ENCODE measurements around the gene PEDS1. TPM values are rescaled to one million over a fixed set of nuclear protein-coding genes. Genes with fewer than 3 reads are reported as not detected.

PEDS1 gene
- total RNA-seq, 1 experiment from 2014 or later: 67.7 TPM

DNA sequence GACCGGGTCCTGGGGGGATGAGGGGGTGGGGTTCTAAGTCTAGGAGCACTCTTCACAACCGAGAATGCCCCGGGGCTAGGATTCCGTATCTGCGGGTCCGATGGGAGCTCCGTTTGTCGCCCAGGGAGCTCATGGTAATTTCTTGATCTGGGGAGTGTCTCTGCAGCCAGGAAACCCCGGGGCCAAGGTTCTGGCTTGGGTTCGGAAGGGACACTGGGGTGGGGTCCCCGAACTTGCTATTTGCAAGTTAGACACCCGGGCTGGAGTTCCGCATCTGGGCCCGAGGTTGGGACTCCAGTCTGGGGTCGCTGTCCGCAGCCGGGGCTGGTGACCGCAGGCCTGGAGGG is 397 bp downstream of the PEDS1 start:
- Histone ChIP-seq H3K9me3 (replicated peaks) (no peaks in the 10 kb centered on the region), H3K27me3 (no peaks in the 10 kb centered on the region), H3K27ac (peak overlapping the region; percentile 55), H3K4me3 (peak overlapping the region; percentile 96), H3K4me1 (peaks cover 42% of the 10 kb centered on the region), H3K36me3 (peaks cover 13% of the 10 kb centered on the region)
- DNase-seq: peak; percentile 48 to 50

DNA sequence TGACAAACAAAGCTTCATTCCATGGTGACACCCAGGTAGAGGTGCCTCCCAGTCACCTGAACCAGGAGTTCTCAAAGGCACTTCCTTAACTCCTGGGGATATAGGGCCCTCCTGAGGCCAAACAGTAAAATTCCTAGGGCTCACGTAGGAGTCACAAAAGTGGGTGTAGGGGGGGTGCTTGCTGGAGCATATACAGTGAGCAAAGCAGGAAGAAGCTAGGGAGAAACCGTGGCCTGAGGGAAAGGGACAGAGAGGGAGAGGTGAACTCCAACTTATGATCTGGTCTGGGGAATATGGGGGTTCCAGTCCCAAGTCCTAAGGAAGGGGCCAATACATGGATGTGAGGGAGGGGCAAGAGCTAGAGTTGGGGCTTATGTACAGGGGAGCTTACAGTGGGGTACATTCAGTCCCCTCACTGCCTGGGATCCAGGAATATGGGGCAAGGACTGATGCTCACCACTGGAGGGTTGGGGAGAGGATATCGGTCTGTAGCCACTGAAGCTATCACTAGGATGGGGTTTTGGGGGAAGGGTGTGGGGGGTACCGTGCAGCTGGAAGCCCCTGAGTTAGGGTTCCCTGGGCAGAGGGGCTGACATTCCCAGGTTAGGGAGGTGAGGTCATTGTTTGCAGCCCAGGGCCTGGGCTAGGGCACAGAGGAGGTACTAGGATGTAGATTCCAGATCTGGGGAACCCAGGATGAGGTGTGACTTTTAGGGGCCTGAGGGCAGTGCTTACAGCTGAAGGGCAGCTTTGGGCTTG is 950 bp downstream of the PEDS1 start:
- H3K4me1 ChIP-seq: peaks cover 38% of the 10 kb centered on the region
- peak overlapping the region; percentile 96 for H3K4me3 ChIP-seq
- no peaks in the 10 kb centered on the region for H3K27me3 ChIP-seq
- H3K27ac ChIP-seq: peak overlapping the region; percentile 55
- DNase-seq: no peak
- no peaks in the 10 kb centered on the region for H3K9me3 ChIP-seq (replicated peaks)
- peaks cover 19% of the 10 kb centered on the region for H3K36me3 ChIP-seq

DNA sequence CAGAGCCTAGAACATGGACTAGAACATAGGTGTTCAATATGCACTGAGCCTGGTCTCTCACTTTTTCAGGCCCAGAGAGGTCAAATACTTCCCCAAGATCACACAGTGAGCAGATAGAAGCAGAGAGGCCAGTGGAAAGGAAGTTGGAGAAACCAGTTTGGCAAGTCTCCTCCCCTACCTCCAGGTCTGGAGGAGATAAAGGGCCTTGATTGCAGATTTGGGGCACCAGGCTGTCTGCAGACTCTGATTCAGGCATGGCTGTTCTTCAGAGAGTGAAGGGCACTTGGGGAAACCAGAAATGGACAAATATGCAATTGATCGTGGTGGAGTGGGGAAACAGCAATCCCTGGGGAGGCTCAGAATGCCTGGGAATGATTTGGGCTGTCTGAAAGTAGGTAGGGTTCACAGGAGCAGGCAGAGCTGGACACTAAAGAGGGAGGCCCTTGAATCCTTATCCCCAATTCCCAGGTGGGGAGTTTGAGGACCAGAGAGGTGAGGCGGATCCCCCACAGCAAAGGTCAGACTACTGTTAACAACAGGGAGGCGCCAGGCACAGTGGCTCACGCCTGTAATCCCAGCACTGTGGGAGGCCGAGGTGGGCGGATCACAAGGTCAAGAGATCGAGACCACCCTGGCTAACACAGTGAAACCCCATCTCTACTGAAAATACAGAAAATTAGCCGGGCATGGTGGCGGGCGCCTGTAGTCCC is 2.3 kb downstream of the PEDS1 start:
- Histone ChIP-seq H3K36me3 (peaks cover 28% of the 10 kb centered on the region), H3K9me3 (replicated peaks) (no peaks in the 10 kb centered on the region), H3K4me3 (no peak overlapping the region), H3K27me3 (no peaks in the 10 kb centered on the region), H3K27ac (no peak overlapping the region), H3K4me1 (peaks cover 45% of the 10 kb centered on the region)
- DNase-seq: no peak

DNA sequence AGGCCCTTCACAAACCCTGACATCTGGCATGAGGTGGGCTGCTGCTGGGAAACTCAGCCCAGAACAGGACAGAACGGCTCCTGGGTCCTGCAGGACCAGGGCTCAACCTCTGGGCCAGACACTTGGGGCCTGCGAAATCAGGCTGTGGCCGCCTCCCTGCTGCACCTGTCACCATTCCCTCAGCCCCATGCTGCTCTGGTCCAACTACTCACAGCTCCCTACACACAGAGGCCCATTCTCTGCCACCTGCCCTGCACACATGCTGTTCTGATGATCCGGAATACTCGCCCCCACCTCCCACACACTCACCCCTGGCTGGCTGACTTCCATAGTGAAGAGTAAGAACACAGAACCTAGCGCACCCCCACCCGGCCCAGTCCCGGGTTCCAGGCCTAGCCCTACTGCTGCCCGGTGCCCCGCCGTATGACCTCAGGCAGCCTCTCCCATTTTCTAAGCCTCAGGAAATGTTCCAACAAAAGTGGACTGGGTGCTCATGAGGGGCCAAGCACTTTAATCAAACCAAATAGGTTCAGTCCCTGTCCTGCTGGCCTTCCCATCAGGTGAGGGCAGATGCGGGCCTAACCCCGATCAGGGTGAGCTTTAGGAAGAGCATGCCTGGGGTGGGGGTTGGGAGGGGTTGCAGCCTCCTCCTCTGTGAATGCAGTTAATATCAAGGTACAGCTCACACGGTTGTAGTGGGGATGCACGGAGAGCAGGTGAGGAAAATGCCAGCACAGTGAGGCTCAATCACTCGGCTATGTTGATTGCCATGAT is 3.9 kb downstream of the PEDS1 start:
- Histone ChIP-seq H3K27ac (peak overlapping the region; percentile 19), H3K4me3 (no peak overlapping the region), H3K4me1 (peaks cover 45% of the 10 kb centered on the region), H3K9me3 (replicated peaks) (no peaks in the 10 kb centered on the region), H3K27me3 (no peaks in the 10 kb centered on the region), H3K36me3 (peaks cover 28% of the 10 kb centered on the region)
- peak; percentile 57 to 71 for DNase-seq

DNA sequence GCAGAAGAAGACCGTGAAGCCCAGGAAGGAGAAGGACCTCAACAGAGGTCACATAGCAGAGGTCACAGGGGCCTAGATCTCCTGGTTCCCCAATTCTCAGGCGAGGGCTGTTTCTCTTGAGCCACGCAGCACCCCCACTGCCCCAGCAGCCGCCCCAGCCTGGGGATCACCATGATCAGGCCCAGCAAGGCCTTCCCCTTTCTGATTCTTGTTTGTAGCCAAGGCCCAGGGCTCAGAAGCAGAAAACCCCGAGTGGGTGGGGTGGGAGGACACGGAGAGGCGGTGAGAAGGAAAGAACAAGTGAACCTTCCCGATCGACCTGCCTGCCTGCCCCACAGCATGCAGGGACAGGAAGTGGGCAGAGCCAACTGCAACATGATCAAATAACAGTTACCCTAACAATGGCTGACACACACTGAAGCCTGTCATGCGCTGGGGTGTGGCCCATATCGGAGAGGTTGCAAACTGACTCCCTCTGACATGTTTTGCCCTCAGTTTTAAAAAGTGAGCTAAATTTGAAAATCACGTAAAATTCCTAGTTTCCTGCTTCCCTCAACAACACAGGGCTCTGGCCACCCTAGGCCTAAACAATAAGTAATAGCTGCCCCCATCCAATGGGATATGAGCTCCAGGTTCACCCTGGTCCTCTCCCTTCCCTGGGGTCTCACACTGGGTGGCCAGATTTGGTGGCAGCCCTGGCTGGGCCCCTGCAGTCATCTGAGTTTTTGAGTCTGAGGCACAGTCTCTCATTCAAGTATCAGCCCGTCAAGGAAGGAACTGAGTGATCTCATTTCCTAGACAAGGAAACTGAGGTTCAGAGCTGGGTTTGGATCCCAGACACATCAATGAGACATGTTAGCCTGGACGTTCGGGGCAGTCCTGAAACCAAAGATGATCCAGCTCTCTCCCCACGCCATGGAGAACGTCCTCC is 6.5 kb downstream of the PEDS1 start:
- Histone ChIP-seq H3K4me1 (peaks cover 36% of the 10 kb centered on the region), H3K9me3 (replicated peaks) (no peaks in the 10 kb centered on the region), H3K27me3 (no peaks in the 10 kb centered on the region), H3K36me3 (peaks cover 48% of the 10 kb centered on the region), H3K27ac (peak overlapping the region; percentile 17; the same call in 1 of the 2 replicates), H3K4me3 (no peak overlapping the region)
- peak; percentile 37 to 57 for DNase-seq

DNA sequence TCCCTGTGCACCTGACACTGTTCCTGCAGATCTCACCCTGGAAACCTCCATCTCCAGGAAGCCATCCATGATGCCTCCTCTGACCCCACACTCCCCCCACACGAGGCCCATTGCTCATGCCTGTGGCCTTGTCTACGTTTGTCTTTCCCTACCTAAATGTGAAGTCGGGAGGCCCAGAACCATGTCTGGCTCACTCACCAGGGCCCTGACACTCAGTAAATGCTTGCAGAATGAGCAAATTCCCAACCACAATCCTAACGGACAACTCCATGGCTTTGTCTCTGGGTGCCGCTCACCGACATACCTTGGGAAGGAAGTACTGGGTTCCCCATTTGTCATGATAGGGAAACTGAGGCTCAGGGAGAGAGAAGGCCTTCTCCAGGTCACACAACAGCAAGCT is 7.3 kb downstream of the PEDS1 start:
- DNase-seq: no peak
- peaks cover 28% of the 10 kb centered on the region for H3K4me1 ChIP-seq
- H3K27ac ChIP-seq: 0 out of 2 replicates have a peak overlapping the region, but pooled peaks have one; percentile 17
- no peaks in the 10 kb centered on the region for H3K27me3 ChIP-seq
- no peaks in the 10 kb centered on the region for H3K9me3 ChIP-seq (replicated peaks)
- no peak overlapping the region for H3K4me3 ChIP-seq
- H3K36me3 ChIP-seq: peaks cover 53% of the 10 kb centered on the region

DNA sequence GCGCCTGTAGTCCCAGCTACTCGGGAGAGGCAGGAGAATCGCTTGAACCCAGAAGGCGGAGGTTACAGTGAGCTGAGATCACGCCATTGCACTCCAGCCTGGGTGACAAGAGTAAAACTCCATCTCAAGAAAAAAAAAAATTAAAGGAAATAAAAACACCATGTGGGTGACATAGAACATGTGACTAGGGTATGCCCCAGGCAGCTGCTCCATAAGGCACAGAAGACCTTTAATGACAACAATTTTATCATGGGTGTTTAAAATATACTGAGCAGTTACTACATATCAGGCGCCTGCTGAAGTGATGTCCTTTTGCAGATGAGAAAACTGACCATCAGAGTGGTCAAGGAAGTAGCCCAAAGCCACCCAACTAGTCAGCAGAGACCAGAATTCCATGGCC is 8.0 kb downstream of the PEDS1 start:
- peaks cover 55% of the 10 kb centered on the region for H3K36me3 ChIP-seq

DNA sequence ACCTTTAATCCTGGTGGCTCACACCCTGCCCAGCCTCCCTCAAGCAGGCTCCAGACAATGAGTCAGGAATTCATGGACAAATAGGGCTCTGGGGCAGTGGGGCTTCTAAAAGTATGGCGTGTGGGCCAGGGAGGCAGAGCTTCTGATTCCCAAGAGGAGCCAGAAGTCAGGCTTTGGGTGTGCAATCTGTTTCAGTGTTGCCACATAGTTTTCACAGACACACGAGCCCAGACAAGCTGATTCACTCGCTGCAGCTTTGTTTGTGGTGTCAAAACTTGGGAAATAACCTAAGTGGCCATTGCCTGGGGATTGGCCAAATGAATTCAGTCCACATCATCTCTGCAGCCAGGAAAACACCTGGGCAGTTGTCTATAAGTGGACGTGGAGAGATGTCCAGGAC is 9.2 kb downstream of the PEDS1 start:
- Histone ChIP-seq H3K27ac (no peak overlapping the region), H3K4me1 (peaks cover 15% of the 10 kb centered on the region), H3K36me3 (peaks cover 64% of the 10 kb centered on the region), H3K9me3 (replicated peaks) (no peaks in the 10 kb centered on the region), H3K27me3 (no peaks in the 10 kb centered on the region), H3K4me3 (no peak overlapping the region)
- DNase-seq: no peak

More for the DNA sequence above, 8.0 kb downstream of the PEDS1 start:
- no peak for DNase-seq
- Histone ChIP-seq H3K4me1 (peaks cover 25% of the 10 kb centered on the region), H3K9me3 (replicated peaks) (no peaks in the 10 kb centered on the region), H3K27ac (no peak overlapping the region), H3K4me3 (no peak overlapping the region), H3K27me3 (no peaks in the 10 kb centered on the region)

DNA sequence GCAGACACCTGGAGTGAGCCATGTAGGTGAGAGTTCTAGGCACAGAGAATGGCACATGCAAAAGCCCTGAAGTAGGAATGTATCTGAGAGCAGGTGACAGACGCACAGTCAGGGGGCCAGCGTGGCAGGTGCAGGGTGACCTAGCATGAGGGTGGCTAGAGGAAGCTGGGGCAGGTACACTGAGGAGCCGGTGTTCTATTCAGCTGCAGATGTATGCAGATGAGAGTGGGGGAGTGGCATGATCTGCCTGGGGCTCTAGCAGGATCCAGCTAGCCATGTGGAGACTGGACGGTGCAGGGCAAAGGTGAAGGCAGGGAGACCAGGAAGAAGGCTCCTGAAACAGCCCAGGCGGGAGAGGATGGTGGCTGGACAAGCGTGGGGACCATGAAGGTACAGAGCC is 10.7 kb downstream of the PEDS1 start:
- Histone ChIP-seq H3K36me3 (peaks cover 55% of the 10 kb centered on the region), H3K4me1 (peaks cover 26% of the 10 kb centered on the region), H3K27me3 (no peaks in the 10 kb centered on the region), H3K4me3 (no peak overlapping the region), H3K9me3 (replicated peaks) (no peaks in the 10 kb centered on the region), H3K27ac (no peak overlapping the region)
- DNase-seq: no peak

DNA sequence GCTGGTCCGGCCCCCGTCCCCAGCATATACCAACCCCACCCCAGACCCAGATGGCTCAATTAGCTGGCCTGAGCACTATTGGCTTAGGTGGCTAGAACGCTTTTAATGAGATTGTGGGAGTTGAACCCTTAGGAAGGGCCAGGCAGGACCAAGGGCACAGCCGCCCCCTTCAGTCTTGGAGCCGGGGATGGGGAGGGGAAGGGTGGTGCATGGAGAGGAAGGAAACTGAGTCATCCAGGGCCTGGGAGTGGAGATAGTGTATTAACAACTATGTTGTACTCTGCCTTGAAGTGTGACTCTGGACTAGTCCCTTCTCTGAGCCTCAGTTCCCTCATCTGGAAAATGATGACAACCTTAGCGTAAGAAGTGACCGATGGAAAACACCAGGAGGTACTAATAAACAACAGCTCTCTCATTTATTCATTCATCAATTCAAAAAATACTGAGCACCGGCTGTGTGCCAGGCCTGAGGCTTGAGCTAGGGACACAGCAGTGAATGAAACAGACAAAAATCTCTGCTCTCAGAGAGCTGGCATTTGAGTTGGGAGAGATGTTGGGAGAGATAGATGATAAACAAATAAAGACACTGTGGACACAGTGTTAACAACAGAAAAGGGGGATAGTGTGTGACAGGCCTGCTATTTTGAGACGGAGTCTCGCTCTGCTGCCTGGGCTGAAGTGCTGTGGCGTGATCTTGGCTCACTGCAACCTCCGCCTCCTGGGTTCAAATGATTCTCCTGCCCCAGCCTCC is 11.5 kb downstream of the PEDS1 start:
- Histone ChIP-seq H3K27ac (no peak overlapping the region), H3K4me3 (no peak overlapping the region), H3K27me3 (no peaks in the 10 kb centered on the region), H3K36me3 (peaks cover 52% of the 10 kb centered on the region), H3K9me3 (replicated peaks) (no peaks in the 10 kb centered on the region), H3K4me1 (peaks cover 24% of the 10 kb centered on the region)
- no peak for DNase-seq

DNA sequence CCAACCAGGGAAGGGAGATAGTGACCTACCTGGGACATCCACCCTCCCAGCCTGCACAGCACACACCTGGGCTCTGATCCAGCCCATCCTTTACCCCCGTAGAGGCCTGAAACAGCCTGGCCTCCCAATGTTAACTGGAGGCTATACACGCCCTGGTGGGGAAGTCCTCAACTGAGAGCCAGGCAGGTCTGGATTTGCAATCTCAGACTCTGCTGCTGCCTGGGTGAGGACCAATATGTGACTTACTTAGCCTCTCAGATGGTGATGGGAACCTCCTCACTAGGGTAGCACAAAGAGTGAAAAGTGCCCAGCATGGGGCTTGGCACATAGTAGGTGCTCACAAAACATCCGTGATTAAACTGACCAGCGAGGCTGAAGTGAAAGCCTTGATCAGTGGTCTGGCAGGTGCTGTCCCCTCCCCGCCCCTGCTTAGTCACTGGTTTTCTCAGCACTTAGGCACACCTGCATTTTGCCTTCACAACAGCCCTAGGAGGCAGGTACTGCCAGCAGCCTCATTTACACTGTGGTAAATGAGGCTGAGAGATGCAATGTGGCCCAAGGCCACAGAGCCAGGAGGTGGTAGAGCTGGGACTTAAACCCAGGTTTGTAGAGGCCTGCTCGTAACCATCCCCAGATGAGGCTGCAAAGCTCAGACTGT is 12.4 kb downstream of the PEDS1 start:
- Histone ChIP-seq H3K4me3 (no peak overlapping the region), H3K9me3 (replicated peaks) (no peaks in the 10 kb centered on the region), H3K4me1 (peaks cover 18% of the 10 kb centered on the region), H3K27ac (no peak overlapping the region), H3K36me3 (peaks cover 48% of the 10 kb centered on the region), H3K27me3 (no peaks in the 10 kb centered on the region)
- no peak for DNase-seq

DNA sequence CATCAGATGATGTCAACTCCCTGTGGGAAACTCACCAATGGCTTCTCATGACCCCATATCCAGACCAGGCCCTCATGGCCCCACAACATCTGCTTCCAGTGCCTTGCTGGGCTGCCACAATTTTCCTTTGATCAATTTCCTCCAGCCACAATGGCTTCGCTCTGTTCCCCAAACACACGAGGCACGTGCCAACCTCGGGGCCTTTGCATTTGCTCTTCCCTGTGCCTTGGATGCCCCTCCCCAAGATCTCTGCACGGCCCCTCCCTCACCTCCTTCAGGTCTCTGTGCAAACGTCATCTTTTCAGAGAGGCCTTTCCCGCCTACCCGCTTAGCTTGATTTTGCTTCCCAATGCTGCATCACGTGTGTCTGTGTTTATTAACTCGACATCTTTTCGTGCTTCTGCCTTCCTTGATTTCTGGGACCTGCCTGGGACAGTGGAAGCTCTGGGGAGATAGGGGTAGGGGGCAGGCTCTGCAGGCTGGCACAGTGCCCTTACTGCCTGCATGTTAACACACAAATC is 13.1 kb downstream of the PEDS1 start:
- no peak for DNase-seq
- no peaks in the 10 kb centered on the region for H3K27me3 ChIP-seq
- H3K27ac ChIP-seq: no peak overlapping the region
- H3K4me1 ChIP-seq: peaks cover 18% of the 10 kb centered on the region
- H3K9me3 ChIP-seq (replicated peaks): no peaks in the 10 kb centered on the region
- peaks cover 50% of the 10 kb centered on the region for H3K36me3 ChIP-seq
- no peak overlapping the region for H3K4me3 ChIP-seq
